Testis (tissue), 2 donors: ENCODE data around the gene GATAD2B.

Source experiments
- CTCF ChIP-seq, 3 experiments: fragments of 450-650 bp in 2 of 3; fragments of 200-600 bp in 1 of 3; sonication (generic) in 1 of 3; IDR thresholded peaks; one replicate each; pipeline ENCODE4 v1.5.1; 2016 to 2019; ENCODE audit warnings: antibody characterized with exemption in 3 of 3, mild to moderate bottlenecking in 2 of 3, moderate library complexity in 1 of 3
- POLR2A ChIP-seq: fragments of 450-650 bp; IDR thresholded peaks from one replicate; pipeline ENCODE4 v1.6.1; 2017; ENCODE audit warnings: antibody characterized with exemption, mild to moderate bottlenecking, moderate library complexity

GRCh38 chr1:153888533-153888932 is 34.2 kb downstream of the GATAD2B start:
- no peak for TF ChIP-seq CTCF (IDR thresholded peaks at IDR 0.05)
- TF ChIP-seq POLR2A, result no peak
